ENCODE results near the gene ACAT2.

DNA sequence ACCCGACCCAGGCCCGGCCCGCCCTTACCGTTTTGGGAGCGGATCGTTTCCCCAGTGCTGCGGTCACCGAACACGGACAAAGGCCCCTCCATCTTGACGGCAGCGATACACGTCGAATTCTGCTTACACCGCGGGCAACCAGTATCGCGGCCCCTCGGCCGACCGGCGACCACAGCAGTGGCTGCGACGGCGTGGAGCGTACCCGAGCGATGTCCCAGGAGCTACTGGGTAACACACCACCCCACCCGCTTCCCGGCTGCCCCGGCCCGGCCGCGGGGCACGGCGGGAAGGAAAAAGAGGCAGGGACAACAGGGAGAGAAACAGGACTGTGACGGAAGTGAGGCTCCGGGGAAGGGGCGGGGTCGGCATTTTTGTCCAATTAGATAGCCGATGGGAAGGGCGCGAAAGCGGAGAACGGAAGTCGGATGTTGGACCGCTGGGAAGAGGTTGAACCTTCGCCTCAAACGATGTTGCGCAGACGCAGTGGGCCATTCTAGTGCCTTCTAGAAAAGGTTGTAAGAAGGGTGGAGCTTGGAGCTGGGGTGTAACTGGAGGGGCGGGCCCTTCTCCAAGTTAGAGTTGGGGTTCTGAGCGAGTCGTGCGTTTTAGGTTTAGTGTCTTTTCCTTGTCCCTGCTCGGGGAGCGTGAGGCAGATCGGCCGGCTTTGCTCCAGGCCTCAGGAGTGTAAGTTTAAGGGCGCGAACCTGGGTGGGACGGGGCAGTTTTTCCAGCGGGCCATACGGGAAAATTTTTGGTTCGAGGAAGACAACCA is 27.7 kb downstream of the ACAT2 start, which contains the start of gene TCP1:
- TF ChIP-seq CTCF (IDR thresholded peaks at IDR 0.05) (no peak), POLR2A (IDR thresholded peaks at IDR 0.05) (peak in 1 of 2 donors; percentile 89)

All from heart left ventricle (tissue), 13 donors.